GM21737 (cell line): ENCODE results near the gene DMKN.

Source experiments
- ATAC-seq: cut with Tn5 transposase; IDR thresholded peaks from one replicate; pipeline ENCODE4 v1.9.1; 2021; ENCODE audit warnings: mild to moderate bottlenecking, moderate library complexity; ENCODE audit not compliant: unreplicated experiment

DMKN gene

DNA sequence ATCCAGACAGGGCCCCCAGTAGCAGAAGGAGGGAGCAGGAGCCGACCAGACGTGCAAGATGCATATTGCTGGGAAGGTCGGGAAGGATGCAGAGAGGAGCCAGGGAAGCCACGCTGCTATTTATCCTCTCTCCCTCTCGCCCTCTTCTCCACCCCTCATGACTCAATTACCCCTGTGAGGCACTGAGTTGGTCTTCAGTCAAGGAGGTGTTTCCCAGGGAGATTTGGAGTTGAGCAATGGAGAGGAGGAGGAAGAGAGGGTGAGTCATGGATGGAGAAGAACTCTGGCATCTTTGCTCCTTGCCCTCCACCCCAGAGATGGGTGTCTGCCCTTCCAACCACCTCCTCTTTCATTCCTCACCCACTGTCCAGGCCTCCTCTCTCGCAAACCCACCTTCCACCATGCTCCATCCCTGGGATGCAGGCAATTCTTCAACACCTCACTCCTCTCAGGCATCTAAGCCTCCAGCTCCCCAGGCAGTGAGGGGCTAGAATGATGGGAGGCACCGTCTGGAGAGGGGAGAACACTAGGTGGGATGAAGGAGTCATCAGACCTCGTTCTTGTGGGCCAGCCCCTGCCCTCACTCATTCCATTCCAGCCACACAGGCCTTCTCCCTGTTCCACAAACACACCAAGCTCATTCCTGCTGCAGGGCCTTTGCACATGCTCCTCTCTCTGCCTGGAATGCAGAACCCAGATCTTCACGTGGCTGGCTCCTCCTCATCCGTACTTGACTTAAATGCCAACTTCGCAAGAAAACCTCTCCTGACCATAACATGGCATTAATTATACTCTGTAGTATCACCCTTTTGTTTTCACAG is 15.0 kb upstream of the DMKN start, which contains the start of gene SBSN:
Gene SBSN, minus strand, starts transcription at position 94 of the 821 bp plus-strand sequence. Its CDS starts 30 bp downstream, at position 64.
- no peak for ATAC-seq

DNA sequence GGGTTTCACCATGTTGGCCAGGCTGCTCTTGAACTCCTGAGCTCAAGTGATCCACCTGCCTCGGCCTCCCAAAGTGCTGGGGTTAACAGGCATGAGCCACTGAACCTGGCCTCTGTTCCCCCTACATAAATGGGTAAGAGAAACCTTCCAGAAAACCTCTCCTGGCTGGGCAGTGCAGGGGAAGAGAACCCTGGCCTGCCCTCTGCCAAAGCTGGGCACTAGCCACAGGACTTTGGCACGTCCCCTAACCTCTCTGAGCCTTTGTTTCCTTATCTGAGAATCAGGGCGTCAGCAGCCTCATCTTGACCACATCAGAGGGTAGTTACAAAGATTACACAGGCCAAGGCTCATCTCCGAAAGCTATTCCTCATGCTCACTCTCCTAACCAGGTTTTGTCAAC is 12.4 kb upstream of the DMKN start:
- ATAC-seq = no peak

GRCh38 chr19:35524181-35524837 is 10.9 kb upstream of the DMKN start:
- no peak for ATAC-seq

DNA sequence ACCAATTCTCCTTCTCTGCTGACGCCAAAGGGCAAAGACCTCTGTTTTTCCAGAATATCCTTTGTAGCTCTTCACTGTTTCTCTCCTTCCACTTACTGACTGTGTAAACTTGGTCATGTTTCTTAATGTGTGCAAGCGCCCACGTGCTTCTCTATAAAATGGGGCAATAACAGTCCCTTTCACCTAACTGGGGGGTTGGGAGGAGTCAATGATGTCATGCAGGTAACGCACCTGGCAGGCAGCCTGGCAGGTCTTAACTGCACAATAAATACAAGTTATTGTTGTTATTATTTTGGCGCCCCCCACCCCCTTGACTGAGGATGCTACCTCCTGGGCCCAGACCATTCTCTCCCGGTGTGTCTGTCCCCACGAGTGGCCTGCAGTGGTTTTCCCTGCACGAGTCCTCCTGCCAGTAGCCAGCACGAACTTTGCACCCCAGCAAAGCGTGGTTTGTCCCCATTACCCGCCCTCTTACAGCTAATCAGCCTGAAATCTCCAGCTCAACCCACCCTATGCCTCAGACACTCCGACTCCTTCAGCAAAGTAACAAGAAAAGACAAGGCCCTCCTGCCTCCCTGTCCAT is 9.4 kb upstream of the DMKN start:
- no peak for ATAC-seq

DNA sequence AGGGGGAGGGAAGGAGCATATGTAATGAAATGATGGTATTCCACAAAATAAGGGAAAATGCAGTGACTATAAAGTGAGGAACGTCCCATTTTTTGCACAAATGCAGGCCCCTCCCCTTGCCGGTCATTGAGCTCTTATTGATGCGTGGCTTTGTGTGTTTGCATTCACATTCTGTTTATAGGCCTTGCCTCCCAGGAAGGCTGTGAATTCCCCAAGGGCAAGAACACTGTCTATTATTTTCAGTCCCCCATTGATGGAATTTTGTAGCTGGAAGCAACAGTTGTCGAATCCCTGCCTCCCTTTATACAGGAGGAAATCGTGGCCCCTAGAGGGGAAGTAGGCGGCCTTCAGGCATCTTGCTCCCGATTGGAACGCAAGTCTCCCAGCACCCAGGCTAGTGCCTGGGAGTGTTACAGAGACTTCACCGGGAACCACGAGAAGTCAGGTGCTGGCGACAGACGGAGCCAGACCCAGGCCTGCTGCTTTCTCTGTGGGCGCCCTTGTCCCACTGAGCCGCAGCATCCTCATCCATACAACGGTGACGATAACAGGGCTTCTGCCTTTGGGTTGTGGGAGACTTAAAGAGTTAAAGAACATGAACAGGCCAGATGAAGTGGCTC is 7.8 kb upstream of the DMKN start:
- ATAC-seq = no peak

- no peak for ATAC-seq
Observed at GRCh38 chr19:35519291-35519690, 5.8 kb upstream of the DMKN start.

GRCh38 chr19:35518313-35518712 is 4.9 kb upstream of the DMKN start:
- ATAC-seq = no peak

- ATAC-seq = no peak
Observed at GRCh38 chr19:35517342-35517741, 3.9 kb upstream of the DMKN start.

DNA sequence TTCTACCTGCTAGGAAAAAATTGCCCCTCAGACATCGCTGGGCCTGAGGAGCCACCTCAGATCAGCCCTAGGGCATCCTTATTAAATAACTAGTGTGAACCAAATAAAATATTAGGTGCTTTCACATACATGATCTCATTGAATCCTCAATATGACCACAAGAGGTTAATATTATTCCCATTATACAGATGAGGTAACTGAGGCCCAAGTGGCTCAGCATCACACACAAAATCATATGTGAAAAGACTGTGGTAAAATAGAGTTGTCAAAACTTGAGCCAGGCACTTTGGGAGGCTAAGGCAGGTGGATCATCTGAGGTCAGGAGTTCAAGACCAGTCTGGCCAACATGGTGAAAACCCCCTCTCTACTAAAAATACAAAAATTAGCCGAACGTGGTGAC is 2.9 kb upstream of the DMKN start:
- no peak for ATAC-seq

GRCh38 chr19:35514282-35514809 is 897 bp upstream of the DMKN start:
- no peak for ATAC-seq

DNA sequence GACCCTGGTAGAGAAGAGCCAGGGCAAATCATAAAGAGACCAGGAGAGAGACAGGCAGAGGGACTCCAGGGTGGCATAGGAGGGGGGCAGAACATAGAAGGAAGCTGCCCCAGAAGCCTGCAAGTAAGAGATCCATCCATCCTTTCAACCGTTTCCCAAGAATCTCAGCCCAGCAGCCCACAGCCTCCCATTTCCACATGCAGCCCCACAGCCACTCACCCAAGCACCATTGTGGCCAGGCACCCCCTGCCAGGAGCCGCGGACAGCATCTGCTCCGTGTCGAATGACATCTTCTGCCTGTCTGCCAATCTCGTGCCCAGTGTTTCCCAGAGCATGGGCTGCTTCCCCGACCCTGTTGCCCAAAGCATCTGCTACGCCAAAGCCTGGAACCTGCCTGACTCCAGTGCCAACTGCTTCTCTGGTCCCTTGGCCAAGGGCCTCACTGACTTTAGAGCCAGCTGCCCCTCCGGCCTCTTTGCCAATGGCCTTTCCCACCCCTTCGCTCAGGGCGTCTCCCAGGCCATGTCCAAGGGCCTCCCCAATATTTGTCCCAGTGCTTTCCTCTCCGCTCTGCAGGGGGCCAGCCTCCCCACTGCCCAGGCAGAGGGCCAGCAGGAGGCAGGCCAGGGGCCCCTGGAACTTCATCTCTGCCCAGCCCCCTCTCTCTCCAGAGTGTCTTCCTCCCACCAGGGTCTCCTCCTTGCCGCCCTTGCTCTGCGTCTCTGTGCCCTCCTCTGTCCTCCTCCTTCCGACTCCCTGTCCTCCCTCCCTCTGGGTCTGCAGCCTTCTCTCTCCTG is 420 bp downstream of the DMKN start:
- ATAC-seq = no peak

DNA sequence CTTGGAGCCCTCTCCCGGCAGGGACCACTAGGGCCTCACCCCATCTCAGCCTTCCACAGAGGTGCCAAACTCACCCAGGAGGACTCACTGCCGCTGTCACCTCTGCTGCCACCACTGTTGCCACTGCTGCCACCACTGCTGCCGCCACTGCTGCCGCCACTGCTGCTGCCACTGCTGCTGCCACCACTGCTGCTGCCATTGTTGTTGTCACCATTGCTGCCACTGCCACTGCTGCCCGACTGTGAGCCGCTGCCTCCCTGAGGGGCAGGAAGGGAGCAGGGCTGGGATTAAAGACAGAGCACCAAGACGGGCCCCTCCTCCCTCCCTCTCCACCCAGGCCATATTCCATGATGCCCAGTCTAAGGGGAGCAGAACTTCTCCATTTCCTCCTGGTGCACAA is 2.1 kb downstream of the DMKN start:
- no peak for ATAC-seq

DNA sequence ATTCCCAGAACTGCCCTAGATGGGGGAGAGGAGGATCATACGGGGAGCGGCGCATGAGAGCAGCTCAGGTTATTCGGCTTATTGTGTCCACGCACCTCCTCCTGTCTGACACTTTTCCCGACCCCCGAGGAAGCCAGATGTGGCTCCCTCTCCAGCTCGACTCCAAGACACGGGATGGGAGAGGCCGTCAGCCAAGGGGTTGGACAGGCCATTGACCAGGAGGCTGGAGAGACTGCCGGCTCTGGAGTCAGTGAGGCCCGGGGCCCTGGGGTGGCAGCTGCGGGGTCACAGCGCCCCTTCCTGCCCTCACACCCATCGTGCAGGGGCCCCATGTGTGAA is 2.9 kb downstream of the DMKN start:
- ATAC-seq = no peak

DNA sequence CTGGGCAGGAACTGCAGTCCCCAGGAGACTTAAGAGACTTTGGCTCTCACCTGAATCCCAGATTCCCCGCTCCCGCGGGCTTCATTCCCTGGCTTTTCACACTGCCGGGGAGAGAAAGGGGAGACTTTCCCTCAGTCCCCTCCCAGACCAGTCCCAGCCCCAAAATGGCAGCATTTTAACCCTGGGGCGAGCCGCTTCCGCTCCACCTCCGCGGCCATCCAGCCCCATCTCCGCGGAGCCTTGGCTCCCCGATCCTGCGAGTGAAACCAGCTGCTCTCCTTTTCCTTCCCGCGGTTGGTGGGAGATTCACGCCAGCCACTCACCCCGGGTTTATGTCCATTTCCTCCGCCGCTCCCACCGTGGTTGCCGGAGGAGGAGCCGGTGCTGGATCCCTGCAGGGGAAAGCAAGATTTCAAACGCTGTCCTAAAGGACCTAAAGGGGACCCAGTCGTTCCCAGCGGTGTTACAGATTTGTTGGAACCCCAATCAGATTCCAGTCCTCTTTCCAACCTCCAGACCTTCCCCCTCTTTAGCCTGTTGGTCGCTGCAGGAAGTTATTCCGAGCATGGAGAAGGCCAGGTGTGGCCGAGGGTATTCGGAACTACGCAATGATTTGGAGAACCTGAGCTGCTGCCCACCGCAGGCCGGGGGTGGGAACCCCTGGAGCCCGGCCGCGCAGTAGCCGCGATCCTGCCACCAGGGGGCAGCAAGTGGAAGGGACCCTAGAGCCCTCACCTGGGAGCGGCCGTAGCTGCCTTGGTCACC is 3.4 kb downstream of the DMKN start:
- no peak for ATAC-seq

GRCh38 chr19:35509018-35509652 is 4.3 kb downstream of the DMKN start:
- no peak for ATAC-seq

GRCh38 chr19:35508129-35508528 is 5.3 kb downstream of the DMKN start:
- ATAC-seq = no peak

- no peak for ATAC-seq
Observed at GRCh38 chr19:35507561-35507960, 5.9 kb downstream of the DMKN start.

DNA sequence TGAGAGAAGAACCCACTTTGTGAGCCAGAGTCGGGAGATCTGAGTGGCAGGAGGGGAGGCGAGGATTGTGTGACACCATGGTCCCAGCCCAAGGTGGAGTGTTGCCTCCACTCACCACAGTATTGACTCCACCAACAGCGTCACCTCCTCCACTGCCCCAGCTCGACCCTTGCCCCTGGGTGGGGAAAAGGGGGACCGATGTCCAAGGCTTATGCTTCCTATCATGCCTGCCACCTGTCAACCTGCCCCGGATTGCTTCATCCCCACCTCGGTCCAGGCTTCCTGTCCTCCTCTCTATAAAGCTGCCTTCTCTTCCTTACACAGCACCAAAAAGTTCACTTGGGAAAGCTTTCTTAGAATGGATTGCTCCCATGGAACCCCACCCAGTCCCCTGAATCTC is 7.4 kb downstream of the DMKN start:
- ATAC-seq = no peak

DNA sequence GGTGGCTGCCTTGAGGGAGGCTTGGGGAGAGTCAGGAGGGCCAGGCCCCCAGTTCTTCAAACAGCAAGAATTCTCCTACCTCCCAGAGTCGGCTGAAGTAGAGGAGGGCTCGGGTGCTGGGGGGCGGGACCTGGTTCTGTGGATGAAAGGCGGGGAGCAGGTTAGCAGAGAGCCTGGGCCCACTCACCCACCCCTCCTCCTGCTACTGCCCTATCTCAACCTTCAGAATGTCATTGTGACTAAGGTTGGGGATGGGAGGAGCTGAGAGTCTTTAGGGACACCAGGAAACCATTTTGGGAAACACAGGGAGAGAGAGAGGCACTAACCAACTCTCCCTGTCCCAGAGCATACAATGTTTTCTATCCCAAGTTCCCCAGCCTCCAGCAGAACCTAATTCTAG is 10.7 kb downstream of the DMKN start:
- ATAC-seq = no peak
